GM21360 (cell line): ENCODE measurements around the gene OCSTAMP.

Experiments used
- ATAC-seq: cut with Tn5 transposase; IDR thresholded peaks from one replicate; pipeline ENCODE4 v1.9.1; 2021; ENCODE audit warnings: mild to moderate bottlenecking, moderate library complexity; ENCODE audit not compliant: unreplicated experiment

Gene OCSTAMP

DNA sequence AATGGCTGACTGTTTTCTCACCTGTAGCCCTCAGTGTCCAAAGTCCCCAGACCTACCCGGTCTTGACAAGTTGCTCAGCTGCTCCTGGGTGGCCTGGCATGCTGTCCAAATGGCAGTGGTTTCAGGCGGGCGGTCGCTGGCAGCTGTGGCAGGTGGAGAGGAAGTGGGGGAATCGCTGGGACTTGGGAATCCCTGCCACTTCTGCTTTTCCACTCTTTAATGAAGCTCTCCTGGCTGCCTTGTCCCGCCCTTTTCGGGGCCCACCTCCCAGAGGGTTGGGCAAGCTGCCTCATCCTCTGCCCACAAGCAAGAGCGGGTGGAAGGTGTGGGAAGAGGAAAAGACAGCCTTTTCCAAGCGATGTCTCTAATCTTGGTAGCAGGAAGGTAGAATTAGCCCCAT lies at the start of gene OCSTAMP:
OCSTAMP (minus strand) TSS at position 194 of the 400 bp plus-strand sequence; CDS start at position 100, 94 bp downstream.
- no peak for ATAC-seq

- no peak for ATAC-seq
Observed at GRCh38 chr20:46599227-46599987, 49.0 kb upstream of the OCSTAMP start.

- ATAC-seq, result no peak
Observed at GRCh38 chr20:46595933-46596332, 45.5 kb upstream of the OCSTAMP start.

GRCh38 chr20:46594725-46595124 lies 44.3 kb upstream of the OCSTAMP start:
- no peak for ATAC-seq

DNA sequence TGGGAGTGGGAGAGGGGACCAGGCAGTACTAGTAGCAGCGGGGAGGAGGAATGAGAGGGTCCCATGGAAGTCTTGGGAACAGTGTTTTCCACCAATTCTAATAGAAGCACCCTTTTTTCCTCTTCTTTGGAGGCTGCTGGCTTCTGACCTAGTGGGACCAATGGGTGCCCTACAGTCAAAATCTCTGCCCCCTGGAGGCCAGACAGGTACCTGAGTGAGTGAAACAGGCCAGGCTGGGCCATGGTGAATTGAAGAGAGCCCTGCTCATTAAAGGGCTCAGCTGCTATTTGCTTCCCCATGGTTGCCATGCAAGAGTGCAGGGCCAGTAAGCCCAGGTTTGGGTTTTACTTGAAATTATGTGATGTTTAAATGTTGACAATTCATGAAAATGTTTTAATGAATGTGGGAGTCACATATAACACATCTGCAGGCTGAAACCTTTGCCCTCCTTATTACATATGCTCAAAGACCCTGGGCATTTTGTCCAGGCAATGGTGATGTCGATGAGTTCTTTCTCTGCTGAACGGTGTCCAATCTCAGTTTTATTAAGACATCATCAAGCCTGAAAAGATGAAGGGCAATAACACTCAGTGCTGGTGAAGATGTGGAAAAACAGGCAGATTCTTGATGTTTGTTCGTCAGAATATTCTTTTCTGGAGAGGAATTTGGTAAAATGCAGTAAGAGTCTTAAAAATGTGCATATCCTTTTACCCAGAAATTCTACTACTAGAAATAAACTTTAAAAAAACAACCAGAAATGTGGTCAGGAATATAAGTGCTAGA lies 42.3 kb upstream of the OCSTAMP start:
- no peak for ATAC-seq

DNA sequence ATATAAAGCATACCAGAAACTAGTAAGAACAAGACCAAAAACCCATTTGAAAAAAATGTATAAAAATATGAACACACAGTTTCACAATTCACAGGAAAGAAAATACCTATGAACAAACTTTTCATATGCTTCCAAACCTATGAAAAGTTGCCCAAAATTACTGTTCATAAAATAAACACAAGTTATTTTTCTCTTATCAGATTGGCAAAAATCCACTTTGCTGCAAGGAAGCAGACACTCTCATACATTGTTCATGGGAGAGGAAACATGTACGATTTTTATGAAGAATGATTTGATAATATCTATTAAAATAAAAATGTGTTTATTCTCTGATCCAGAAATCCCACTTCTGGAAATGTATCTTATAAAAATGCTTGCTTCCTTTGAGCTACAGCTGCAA lies 40.0 kb upstream of the OCSTAMP start:
- no peak for ATAC-seq

- ATAC-seq, result no peak
Observed at GRCh38 chr20:46588532-46589511, 38.4 kb upstream of the OCSTAMP start.

DNA sequence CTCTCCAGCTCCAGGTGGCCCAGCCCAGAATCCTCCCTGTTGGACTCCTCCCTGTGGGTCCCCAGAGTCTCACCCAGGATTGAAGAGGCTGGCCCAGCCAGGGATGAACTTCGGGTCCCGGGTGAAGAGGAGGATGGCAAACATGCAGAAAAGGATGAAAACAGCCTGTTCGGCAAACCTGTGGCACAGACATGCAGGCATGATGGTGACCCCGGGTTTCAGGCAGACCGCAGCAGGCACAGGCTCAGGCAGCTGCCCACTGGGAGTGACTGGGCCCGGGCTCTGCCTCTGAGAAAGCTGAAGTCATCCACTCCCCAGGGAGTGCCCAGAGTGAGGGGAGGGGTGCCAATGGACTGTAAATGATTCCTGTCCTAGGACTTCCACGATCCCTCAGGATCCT lies 37.5 kb upstream of the OCSTAMP start:
- no peak for ATAC-seq

DNA sequence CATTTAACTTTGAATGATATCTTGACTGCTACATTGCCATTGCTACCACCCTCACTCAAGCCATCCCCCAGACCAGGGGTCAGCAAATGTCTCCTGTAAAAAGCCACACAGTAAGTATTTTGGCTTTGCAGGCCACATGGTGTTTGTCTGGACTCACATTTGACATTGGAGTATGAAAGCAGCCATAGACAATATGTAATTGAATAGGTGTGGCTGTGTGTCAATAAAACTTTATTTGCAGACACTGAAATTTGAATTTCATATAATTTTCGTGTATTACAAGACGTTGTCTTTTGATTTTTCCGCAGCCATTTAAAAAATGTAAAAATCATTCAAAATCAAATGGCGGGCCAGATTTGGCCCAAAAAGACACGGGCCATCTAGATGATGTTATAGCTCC lies 36.3 kb upstream of the OCSTAMP start:
- ATAC-seq, result no peak

- ATAC-seq, result no peak
Observed at GRCh38 chr20:46584508-46584907, 34.1 kb upstream of the OCSTAMP start.

DNA sequence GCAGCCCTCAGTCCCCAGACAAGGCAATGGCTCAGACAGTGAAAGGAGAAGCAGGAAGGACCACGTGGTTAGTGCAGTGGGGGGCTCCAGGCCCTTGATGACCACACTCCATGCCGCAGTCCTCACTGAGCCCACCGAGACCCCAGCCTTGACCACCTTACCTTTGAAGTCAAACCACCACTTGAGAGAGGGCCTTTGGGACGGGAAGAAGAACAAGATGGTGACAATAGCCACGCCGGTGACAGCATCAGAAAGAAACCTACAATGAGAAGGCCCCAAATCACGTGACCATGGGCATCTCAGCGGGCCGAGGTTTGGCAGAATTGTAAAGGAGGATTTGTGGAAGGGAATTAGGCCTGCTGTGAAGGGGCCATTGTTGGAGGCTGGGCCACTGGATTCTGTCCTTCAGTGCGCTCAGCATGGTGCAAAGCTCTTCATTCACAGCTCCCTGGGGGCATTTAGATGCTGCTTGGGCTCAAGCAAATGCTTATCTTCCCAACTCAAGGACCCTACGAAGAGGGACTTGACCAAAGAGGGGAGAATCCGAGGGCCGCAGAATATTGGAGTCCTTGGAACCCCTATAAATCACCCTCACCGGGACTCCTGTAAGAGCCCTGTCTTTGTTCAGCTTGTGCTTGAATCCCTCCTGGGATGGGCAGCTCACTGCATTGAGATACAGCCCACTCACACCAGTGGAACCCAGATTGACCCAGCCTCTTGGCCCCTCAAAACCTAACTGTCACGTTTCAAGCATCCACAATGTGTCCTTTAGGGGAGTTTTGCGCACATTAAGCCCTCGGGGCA lies 33.2 kb upstream of the OCSTAMP start:
- ATAC-seq, result no peak

DNA sequence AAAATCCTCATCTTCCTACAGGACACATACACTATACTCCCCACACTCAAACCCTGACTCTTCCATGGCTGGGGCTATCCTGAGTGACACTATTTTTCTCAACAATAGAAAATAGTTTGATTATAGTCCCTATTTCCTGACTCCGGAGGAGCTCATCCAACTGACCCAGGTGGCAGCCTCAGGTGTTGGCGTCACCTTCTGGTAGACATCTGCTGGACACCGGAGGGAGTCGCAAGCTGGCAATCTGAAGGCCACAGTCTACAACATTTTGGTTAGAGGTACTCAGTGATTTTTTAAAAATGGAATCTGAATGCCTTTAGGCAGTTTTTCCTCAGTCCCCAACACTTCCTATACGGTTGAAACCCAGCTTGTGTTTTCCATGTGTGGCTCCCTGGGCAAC lies 32.2 kb upstream of the OCSTAMP start:
- no peak for ATAC-seq

DNA sequence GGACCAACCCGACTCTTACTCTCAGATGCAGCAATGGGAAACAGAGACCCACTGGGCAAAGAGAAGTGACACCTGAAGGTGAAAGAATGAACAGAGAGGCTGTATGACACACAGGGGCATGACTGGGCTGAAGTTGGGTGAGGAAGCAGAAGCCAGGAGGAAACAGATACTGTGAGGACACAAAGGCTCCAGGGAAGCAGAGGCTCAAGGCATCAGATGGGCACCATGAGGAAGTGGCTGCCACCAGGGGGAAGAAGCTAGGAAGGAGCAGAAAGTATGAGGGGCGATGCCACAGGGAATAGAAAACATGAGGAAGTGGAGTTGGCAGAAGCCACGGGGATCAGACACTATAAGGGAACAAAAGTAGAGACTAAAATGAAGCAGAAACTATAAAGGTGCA lies 30.9 kb upstream of the OCSTAMP start:
- ATAC-seq, result no peak

- ATAC-seq, result no peak
Observed at GRCh38 chr20:46580613-46581205, 30.3 kb upstream of the OCSTAMP start.

DNA sequence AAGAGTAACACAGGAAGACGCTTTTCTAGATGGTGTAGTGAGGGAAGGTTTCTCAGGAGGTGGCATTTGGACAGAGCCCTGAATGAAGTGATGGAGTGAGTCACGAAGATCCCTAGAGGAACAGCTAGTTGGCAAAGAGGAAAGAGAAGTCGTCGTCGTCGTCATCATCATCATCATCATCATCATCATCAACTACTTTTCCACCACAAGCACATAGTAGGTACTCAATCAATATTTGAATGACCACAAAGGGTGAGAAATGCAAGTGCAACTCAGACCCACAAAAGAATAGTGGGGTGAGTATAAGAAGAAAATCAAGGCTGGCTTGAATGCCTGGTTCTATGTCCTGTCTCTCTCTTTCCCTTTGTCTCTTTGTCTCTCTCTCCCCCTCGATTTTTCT lies 28.3 kb upstream of the OCSTAMP start:
- no peak for ATAC-seq

DNA sequence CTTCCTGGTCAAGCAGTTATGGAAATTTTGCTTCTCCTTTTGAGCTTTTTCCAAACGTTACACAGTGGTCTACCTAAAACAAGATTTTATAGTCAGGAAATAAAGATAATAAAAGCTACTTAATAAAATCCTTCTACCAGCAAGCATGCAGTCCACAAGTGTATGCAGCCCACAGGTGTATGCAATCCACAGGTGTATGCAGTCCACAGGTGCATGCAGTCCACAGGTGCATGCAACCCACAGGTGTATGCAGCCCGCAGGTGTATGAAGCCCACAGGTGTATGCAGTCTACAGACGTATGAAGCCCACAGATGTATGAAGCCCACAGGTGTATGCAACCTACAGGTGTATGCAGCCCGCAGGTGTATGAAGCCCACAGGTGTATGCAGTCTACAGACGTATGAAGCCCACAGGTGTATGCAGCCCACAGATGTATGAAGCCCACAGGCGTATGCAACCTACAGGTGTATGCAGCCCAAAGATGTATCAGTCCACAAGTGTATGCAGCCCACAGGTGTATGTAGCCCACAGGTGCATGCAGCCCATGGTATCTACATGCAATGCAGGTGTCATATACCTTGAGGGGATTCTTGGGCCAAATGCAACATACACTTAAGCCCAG lies 26.4 kb upstream of the OCSTAMP start:
- ATAC-seq, result no peak

GRCh38 chr20:46575937-46576461 lies 25.5 kb upstream of the OCSTAMP start:
- no peak for ATAC-seq

DNA sequence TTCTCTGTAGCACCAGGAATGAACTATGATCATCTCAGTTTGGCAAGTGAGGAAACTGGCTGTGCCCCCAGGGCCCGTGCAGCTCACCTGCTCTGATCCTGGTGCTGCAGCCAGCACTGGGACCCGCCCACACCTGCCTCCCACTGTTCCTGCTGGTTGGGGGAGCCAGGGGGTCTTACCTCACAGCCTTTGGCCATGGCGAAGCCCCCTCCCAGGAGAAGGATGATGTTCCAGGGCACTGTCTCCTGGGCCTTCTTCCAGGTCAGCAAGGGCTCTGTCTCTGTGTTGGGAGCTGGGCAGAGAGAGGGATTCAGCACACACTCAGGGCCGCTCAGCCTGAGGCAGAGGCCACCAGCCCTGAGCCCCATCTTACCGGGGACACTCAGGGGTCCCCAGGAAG lies 24.9 kb upstream of the OCSTAMP start:
- ATAC-seq, result no peak
